CD14-positive monocyte (primary cell): ENCODE measurements around the gene CLEC1B. TPM values are rescaled to one million over a fixed set of nuclear protein-coding genes. Genes with fewer than 3 reads are reported as not detected.

Experiments
- DNase-seq, 3 donors: peaks; one replicate each; pipeline ENCODE4 v3.0.0-alpha.2; 2011 to 2022
- H2AFZ ChIP-seq: 2 replicates; pipeline ENCODE4 v1.6.0; 2012; ENCODE audit warnings: mild to moderate bottlenecking, low read depth, low read length, inconsistent platforms; ENCODE audit not compliant: insufficient read depth, poor library complexity, severe bottlenecking
- H3K27ac ChIP-seq, 2 donors: 1 replicate in 1 of 2; 2 replicates in 1 of 2; pipeline ENCODE4 v1.5.1; 2012 to 2013; ENCODE audit warnings: low read length in 2 of 2, control low read depth in 1 of 2, inconsistent platforms in 1 of 2, low read depth in 1 of 2, mild to moderate bottlenecking in 1 of 2
- H3K27me3 ChIP-seq, 2 donors: one replicate each; pipeline versions ENCODE4 v1.6.0 to v1.6.1; 2011 to 2013; ENCODE audit warnings: low read length in 2 of 2; ENCODE audit not compliant: control insufficient read depth in 2 of 2, insufficient read depth in 2 of 2
- H3K36me3 ChIP-seq, 2 donors: replicated peaks in 1 of 2; 1 replicate in 1 of 2; 2 replicates in 1 of 2; pipeline versions ENCODE4 v1.5.1 to v1.6.1; 2012 to 2013; ENCODE audit warnings: low read length in 2 of 2, control low read depth in 1 of 2, inconsistent platforms in 1 of 2, mild to moderate bottlenecking in 1 of 2; ENCODE audit not compliant: insufficient read depth in 2 of 2, control insufficient read depth in 1 of 2
- H3K4me1 ChIP-seq, 2 donors: 1 replicate in 1 of 2; 2 replicates in 1 of 2; pipeline versions ENCODE4 v1.5.1 to v1.6.1; 2012 to 2013; ENCODE audit warnings: low read length in 2 of 2, control low read depth in 1 of 2, inconsistent platforms in 1 of 2, mild to moderate bottlenecking in 1 of 2, moderate library complexity in 1 of 2; ENCODE audit not compliant: insufficient read depth in 2 of 2, control insufficient read depth in 1 of 2
- H3K4me2 ChIP-seq: replicated peaks from 2 replicates; pipeline ENCODE3; 2012; ENCODE audit warnings: low read length, moderate library complexity, mild to moderate bottlenecking; ENCODE audit not compliant: poor library complexity, severe bottlenecking; ENCODE audit errors: extremely low read depth
- H3K4me3 ChIP-seq, 3 experiments: fragments of 200-600 bp in 1 of 3; sonication (generic) in 1 of 3; replicated peaks in 1 of 3; 1 replicate in 2 of 3; 2 replicates in 1 of 3; pipeline ENCODE4 v1.5.1; 2011 to 2013; ENCODE audit warnings: low read length in 3 of 3, mild to moderate bottlenecking in 3 of 3, control low read depth in 2 of 3, low read depth in 2 of 3, inconsistent platforms in 1 of 3, moderate library complexity in 1 of 3
- H3K79me2 ChIP-seq: 2 replicates; pipeline ENCODE4 v1.6.0; 2012; ENCODE audit warnings: mild to moderate bottlenecking, control low read depth, inconsistent platforms, low read length, moderate library complexity; ENCODE audit not compliant: insufficient read depth
- H3K9ac ChIP-seq: 2 replicates; pipeline ENCODE4 v1.6.0; 2017; ENCODE audit warnings: low read length, mild to moderate bottlenecking; ENCODE audit not compliant: insufficient read depth, poor library complexity, severe bottlenecking
- H3K9me3 ChIP-seq, 2 donors: replicated peaks in 1 of 2; 1 replicate in 1 of 2; 2 replicates in 1 of 2; pipeline versions ENCODE4 v1.5.1 to v1.6.1; 2012 to 2013; ENCODE audit warnings: low read length in 2 of 2, control low read depth in 1 of 2; ENCODE audit not compliant: control insufficient read depth in 1 of 2, insufficient read depth in 1 of 2
- H4K20me1 ChIP-seq: 2 replicates; pipeline ENCODE4 v1.6.0; 2012; ENCODE audit warnings: mild to moderate bottlenecking, low read length, control low read depth, moderate library complexity; ENCODE audit not compliant: insufficient read depth
- H3K27ac Mint-ChIP-seq, 7 donors: one replicate each; pipeline ENCODE4 v1.8.0; 2020; ENCODE audit warnings: mild to moderate bottlenecking in 7 of 7, mixed read lengths in 7 of 7, moderate library complexity in 6 of 7, inconsistent platforms in 2 of 7
- H3K27me3 Mint-ChIP-seq, 3 donors: one replicate each; pipeline ENCODE4 v1.8.0; 2021 to 2022; ENCODE audit warnings: low read depth in 3 of 3, mild to moderate bottlenecking in 3 of 3, mixed read lengths in 3 of 3, moderate library complexity in 3 of 3, inconsistent platforms in 1 of 3
- H3K36me3 Mint-ChIP-seq, 2 donors: one replicate each; pipeline ENCODE4 v1.8.0; 2020; ENCODE audit warnings: mixed read lengths in 2 of 2, inconsistent platforms in 1 of 2, mild to moderate bottlenecking in 1 of 2
- H3K4me1 Mint-ChIP-seq: one replicate; pipeline ENCODE4 v1.8.0; 2020; ENCODE audit warnings: mild to moderate bottlenecking, mixed read lengths
- H3K4me3 Mint-ChIP-seq, 2 donors: one replicate each; pipeline ENCODE4 v1.8.0; 2020; ENCODE audit warnings: mild to moderate bottlenecking in 2 of 2, mixed read lengths in 2 of 2, moderate library complexity in 1 of 2
- H3K9me3 Mint-ChIP-seq, 7 donors: one replicate each; pipeline ENCODE4 v1.8.0; 2020 to 2022; ENCODE audit warnings: mixed read lengths in 7 of 7, mild to moderate bottlenecking in 6 of 7, moderate library complexity in 6 of 7, inconsistent platforms in 2 of 7
- WGBS: methylation state at CpG from one replicate; pipeline ENCODE4 v1.1.5; 2013; ENCODE audit warnings: missing lambda C conversion rate; ENCODE audit not compliant: insufficient coverage; 5-methylcytosine and 5-hydroxymethylcytosine counted together
- intact Hi-C, 2 donors: fragments of 100-400 bp; cut with micrococcal nuclease; formaldehyde crosslinking; loops; one replicate each; pipeline versions ENCODE4 v1.15.0 to v1.15.1; 2023
- polyA plus RNA-seq, 3 donors: library from polyadenylated mRNA; depleted of rRNA in 1 of 3; unstranded in 2 of 3; stranded (reverse) in 1 of 3; fragments of 300-500 nt in 2 of 3; fragments of >200 nt in 1 of 3; fragmentation: Illumina TruSeq in 2 of 3; gene quantifications; 1 replicate in 2 of 3; 2 replicates in 1 of 3; pipeline ENCODE4 v1.2.3, GENCODE V29; 2012 to 2021
- TF ChIP-seq, protein P1 (sequence below): fragments of 200-600 bp; IDR thresholded peaks from one replicate; pipeline ENCODE4 v1.8.0; 2022; ENCODE audit warnings: antibody characterized with exemption, mild to moderate bottlenecking

CLEC1B gene
- polyA plus RNA-seq, 3 donors, result 3.5 to 3.9 TPM; not detected in 1

DNA sequence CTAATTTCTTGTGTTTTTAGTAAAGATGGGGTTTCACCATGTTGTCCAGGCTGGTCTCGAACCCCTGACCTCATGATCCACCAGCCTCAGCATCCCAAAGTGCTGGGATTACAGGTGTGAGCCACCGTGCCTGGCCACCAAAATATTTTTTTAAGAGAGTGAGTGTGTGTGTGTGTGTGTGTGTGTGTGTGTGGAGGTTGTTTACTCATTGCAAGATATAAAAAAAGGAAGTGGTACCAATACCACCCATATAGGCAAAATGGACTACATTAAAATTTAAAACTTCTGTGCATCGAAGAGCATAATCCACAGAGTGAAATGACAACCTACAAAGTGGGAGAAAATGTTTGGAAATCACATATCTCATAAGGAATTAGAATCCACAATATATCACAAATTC is 51.2 kb downstream of the CLEC1B start:
- Histone ChIP-seq H3K36me3 (no peaks in the 10 kb centered on the region), H3K9me3 (no peaks in the 10 kb centered on the region), H3K27me3 (no peaks in the 10 kb centered on the region), H4K20me1 (no peaks in the 10 kb centered on the region), H3K27ac (peak overlapping the region in 1 of 2 donors; percentile 80), H3K4me3 (peak overlapping the region in 1 of 3 experiments; percentile 57), H3K79me2 (peaks cover 11% of the 10 kb centered on the region), H3K4me1 (peaks cover 63 to 85% of the 10 kb centered on the region in 2 donors), H3K9ac (no peak overlapping the region), H3K4me2 (peak overlapping the region; percentile 48), H2AFZ (no peak overlapping the region)
- Mint-ChIP-seq H3K27me3 (peaks cover 0 to 5% (median 0%) of the 10 kb centered on the region in 3 donors), H3K36me3 (no peaks in the 10 kb centered on the region), H3K4me3 (peak overlapping the region in 1 of 2 donors; percentile 24), H3K4me1 (peaks cover 74% of the 10 kb centered on the region), H3K27ac (peak overlapping the region; percentile 79 to 91 (median 84)), H3K9me3 (peaks cover 0 to 2% (median 0%) of the 10 kb centered on the region in 7 donors)
- no CpG with 5 or more reads among the region's 3 CpGs for WGBS
- DNase-seq, result peak in 1 of 3 donors; percentile 42
- intact Hi-C loops, result loop anchor here (2.0 to 10.0 kb wide), 3 partner anchors 13 to 187 kb away; partner anchors contain the start of genes CLEC2B (in 1 of the 2) and CLEC7A (in 1 of the 2)
- TF ChIP-seq, protein P1, sequence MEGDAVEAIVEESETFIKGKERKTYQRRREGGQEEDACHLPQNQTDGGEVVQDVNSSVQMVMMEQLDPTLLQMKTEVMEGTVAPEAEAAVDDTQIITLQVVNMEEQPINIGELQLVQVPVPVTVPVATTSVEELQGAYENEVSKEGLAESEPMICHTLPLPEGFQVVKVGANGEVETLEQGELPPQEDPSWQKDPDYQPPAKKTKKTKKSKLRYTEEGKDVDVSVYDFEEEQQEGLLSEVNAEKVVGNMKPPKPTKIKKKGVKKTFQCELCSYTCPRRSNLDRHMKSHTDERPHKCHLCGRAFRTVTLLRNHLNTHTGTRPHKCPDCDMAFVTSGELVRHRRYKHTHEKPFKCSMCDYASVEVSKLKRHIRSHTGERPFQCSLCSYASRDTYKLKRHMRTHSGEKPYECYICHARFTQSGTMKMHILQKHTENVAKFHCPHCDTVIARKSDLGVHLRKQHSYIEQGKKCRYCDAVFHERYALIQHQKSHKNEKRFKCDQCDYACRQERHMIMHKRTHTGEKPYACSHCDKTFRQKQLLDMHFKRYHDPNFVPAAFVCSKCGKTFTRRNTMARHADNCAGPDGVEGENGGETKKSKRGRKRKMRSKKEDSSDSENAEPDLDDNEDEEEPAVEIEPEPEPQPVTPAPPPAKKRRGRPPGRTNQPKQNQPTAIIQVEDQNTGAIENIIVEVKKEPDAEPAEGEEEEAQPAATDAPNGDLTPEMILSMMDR, result no peak

DNA sequence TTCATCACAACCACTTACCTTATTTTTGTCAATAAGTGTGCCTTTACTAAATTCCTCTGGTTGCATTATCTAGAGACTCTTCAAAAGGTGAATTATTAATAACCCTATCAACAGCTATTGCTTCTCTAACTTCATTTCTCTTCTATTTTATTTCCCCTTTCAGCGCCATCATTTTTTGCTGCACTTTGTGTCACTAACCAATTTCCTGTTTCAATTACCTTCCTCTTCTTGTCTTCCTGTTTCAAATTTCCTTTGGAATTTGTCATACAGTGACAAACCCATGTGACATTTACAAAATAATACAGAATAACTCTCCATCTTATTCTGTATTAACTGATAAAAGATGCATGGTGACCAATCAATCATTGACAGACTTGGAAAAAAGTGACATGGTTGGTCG is 54.5 kb downstream of the CLEC1B start:
- Mint-ChIP-seq H3K27me3 (peaks cover 0 to 6% (median 0%) of the 10 kb centered on the region in 3 donors), H3K9me3 (peaks cover 0 to 2% (median 0%) of the 10 kb centered on the region in 7 donors), H3K4me1 (peaks cover 76% of the 10 kb centered on the region), H3K36me3 (peaks cover 0 to 5% of the 10 kb centered on the region in 2 donors), H3K27ac (peak overlapping the region; percentile 48 to 93 (median 82)), H3K4me3 (peak overlapping the region in 1 of 2 donors; percentile 75)
- Histone ChIP-seq H3K9me3 (no peaks in the 10 kb centered on the region), H3K4me1 (peaks cover 45 to 75% of the 10 kb centered on the region in 2 donors), H4K20me1 (no peaks in the 10 kb centered on the region), H2AFZ (no peak overlapping the region), H3K36me3 (no peaks in the 10 kb centered on the region), H3K79me2 (peaks cover 38% of the 10 kb centered on the region), H3K4me2 (peak overlapping the region; percentile 59), H3K4me3 (peak overlapping the region in 2 of 3 experiments; percentile 12 to 70), H3K9ac (no peak overlapping the region), H3K27me3 (no peaks in the 10 kb centered on the region), H3K27ac (peak overlapping the region in 1 of 2 donors; percentile 63)
- intact Hi-C loops, result loop anchor here (5.0 to 10.0 kb wide), 4 partner anchors 33 to 190 kb away; partner anchors contain the start of genes CLEC7A (in 2 of the 2) and CLEC2B (in 1 of the 2)
- WGBS, result 0% methylated on average over 1 of the region's 2 CpGs
- TF ChIP-seq, protein P1, result no peak
- DNase-seq, result peak in 2 of 3 donors; percentile 72 to 77
